NCI-H187 treated with DMSO at 0.1 percent for 48 hours (cell line): ENCODE measurements around the gene MZT2A.
"Not testable (repeated sequence)": the region's sequence is repeated elsewhere in the genome, so short reads cannot be mapped to it uniquely, and the experiment has no call there.

Experiments used
- DNase-seq: peaks from one replicate; lab custom pipeline; 2025; lab: John Stamatoyannopoulos, UW

MZT2A gene

DNA sequence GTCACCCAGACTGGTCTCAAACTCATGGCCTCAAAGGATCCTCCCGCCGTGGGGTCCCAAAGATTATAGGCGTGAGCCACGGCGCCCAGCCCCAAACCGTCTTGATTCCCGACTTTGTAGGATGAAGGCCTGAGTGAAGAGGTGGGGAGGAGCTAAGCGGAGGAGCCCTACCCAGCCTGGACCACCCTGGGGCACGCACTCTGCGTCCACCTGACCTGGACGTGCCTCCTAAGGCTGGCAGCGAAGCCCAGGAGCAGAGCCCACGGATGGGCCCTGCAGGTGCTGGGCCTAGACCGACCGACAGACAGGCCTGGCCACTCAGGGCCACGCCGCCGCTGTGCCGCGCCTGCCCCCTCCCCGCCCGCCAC, 744 bp downstream of the MZT2A start:
- not testable (repeated sequence) for DNase-seq

DNA sequence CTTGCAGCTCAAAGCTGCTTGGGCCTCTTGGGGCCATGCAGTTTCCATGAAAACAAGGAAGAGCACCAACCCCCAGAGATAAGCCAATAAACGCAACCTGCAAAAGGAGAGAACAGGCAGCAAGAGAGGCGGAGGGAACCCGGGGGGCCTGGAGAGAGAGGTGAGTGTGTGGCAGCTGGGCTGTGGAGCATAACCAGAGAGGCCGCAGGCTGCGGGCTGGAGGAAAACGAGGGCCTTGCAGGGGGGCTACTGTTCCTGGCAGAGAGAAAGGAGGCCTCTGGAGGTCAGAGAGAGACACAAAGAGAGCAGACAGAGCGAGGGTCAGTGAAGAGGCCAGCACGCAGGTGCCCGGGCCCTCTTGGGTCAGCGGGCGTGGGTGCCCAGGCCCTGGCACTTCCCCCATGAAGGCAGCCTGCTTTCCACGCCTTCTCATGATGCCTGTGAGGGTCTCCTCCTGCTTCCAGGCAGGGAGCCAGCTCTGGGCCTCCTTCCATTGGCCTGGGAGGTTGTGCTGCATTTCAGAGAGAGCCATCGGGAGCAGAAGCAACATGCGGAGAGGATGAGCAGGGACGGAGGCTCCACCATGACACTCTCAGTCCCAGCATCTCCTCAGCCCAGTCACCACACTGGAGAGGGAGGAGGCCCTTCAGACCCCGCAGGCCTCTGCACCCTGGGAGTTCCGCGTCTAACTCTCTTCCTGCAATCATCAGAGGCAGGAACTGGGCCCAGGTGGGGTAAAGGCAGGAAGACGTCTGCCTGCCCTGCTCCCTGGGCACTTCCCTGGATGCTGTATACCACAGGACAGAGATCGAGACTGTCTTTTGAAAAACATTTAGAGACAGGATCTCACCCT, 1.4 kb downstream of the MZT2A start:
- DNase-seq = not testable (repeated sequence)

DNA sequence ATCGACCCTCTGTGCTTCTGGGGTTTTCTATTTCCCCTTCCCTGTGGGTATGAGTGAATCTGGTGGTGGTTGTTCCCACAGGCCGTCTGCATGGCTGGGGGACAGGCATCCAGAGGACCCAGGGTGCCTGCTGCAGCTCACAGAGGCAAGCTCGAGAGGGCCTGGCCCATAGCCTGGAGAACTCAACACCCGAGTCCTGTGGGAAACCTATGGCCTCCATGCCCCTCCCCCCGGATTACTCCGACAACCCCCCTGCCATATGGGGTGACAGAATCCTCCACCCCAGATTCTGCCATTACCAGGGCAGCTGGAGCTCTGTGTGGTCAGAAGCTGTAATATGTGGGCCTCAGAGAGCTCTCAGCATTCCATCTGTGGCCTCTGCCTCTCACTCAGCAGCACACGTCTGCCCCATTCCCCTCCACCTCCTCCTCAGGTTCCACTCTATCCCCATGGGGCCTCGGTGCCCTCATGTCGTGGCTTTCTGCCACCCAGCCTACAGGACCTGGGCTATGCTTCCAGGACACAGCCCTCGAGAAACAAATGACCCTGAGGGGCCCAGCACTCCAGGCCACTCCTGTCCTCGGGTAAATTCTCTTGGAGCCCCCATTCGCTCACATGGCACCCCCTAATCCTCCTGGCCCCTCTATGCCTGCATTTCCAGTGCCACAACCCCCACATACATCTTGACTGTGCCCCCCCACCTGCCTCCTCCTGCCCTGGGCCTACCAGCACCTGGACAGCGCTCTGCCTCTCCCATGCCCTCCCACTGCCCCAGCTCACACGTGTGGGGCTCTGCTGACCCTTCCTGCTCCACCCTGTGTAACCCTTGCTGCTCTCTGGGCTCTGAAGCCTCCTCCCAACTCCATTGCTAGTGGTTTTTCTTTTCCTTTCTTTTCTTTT, 3.6 kb downstream of the MZT2A start:
- DNase-seq = no peak

DNA sequence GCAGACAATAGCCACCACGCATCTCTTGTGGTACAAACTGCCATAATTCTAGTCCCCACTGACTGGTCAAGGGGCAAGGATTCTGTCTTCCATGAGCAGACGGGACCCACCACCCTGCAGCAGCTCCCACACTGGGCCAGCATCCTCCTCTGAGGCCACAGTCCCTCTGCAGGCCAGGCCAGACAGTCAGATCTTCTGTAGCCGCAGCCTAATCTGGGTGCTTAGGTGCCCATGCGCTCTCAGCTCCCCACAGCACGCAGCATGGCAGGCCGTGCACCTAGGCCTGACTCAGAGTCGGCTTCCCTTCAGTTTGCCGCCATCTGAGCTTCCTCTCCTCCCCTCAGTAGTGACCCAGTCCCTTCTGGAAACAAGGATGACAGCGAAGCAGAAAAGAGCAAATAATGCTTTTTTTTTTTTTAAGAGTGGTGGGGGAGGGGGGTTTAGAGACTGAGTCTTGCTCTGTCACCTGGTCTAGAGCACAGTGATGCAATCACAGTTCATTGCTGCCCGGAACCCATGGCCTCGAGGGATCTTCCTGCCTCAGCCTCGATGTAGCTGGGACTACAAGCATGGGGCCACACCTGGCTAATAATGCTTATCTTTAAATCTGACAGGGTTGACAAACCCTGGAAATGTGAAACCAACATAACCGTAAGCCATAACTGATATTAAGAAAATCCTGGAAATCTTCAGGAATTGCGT, 5.8 kb downstream of the MZT2A start:
- not testable (repeated sequence) for DNase-seq

DNA sequence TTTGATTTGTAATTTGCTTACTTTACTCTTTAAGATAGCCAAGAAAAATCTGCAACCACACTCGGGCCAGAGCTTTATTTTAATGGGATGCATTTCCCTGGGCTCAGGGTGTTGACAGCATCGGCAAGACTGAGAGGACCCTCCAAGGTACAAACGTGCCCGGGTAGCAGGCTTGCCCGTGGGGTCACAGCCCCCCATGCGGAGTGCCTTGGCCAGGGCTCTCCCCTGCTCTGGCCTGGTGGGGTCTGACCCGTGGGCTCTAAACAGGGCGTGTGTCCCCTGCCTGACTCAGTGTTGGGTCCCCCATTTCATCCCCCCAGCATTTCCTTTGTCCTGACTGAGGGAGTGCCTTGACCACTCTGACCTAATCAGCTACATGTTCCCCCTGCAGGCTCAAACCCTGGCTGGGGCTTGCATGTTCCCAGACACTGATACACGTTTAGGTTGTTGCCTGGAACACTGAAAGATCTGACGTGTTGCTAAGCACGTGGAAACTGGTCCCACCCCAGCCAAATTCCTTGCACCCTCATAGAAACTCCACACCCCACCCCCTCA, 7.2 kb downstream of the MZT2A start:
- DNase-seq = not testable (repeated sequence)

DNA sequence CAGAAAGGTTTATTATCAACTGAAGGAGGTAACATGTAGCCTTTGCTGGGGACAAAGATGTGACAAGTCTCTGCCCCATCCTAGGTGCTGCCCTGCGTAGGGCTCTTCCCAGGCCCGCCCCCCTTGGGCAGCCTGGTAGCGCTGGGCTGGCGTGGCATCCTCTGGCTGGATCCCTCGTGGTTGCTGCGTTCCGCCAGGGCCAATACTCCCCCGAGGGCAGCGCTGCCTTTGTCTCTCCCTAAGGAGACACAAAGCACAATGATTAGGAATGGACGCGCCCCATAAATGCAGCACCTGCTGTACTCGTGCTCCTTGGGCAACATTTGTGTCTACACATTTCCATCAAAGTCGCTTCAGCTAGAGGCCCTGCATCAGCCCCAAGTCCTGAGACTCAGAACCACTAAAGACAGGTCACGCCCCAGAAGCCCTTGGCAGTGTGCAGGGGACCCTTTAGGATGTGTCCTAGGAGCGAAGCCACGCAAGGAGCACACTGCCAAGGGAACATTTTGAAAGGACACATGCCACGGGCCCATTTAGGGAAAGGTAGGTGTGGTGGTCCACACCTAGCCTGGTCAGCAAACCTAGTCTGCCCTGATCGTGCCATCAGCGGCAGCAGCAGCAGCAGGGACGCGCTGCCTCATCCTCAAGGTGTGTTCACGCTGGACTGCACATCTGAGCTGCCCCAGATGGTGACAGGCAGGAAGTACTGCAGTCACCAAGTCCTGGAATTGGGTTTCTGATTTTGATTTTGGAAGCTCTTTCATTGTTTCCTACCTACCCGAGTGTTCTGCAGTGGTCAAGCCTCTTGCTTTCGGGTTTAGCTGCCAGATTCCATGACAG, 8.0 kb downstream of the MZT2A start:
- not testable (repeated sequence) for DNase-seq

DNA sequence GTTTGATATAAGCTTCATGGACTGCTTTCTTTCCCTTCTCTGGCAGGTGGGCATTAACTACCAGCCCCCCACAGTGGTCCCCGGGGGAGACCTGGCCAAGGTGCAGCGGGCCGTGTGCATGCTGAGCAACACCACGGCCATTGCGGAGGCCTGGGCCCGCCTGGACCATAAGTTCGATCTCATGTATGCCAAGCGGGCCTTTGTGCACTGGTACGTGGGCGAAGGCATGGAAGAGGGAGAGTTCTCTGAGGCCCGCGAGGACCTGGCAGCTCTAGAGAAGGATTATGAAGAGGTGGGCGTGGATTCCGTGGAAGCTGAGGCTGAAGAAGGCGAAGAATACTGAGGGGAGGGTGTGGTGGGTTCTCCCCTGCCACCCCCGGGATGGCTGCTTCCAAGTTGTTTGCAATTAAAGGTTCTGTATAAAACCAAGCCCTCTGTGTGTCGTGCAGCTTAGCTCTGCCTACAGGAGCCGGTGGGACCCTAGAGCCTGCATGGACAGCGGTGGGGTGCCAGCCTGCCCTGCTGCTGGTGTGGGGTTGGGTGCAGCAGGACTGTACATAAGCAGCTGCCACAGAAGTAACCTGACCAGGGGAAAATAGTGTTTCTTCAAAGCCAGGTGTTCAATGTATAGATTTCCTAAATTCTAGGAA, 9.6 kb downstream of the MZT2A start:
- not testable (repeated sequence) for DNase-seq

DNA sequence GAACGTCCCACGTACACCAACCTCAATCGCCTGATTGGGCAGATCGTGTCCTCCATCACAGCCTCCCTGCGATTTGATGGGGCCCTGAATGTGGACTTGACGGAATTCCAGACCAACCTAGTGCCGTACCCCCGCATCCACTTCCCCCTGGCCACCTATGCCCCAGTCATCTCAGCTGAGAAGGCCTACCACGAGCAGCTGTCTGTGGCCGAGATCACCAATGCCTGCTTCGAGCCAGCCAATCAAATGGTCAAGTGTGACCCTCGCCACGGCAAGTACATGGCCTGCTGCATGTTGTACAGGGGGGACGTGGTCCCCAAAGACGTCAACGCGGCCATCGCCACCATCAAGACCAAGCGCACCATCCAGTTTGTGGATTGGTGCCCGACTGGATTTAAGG, 11.8 kb downstream of the MZT2A start:
- not testable (repeated sequence) for DNase-seq

DNA sequence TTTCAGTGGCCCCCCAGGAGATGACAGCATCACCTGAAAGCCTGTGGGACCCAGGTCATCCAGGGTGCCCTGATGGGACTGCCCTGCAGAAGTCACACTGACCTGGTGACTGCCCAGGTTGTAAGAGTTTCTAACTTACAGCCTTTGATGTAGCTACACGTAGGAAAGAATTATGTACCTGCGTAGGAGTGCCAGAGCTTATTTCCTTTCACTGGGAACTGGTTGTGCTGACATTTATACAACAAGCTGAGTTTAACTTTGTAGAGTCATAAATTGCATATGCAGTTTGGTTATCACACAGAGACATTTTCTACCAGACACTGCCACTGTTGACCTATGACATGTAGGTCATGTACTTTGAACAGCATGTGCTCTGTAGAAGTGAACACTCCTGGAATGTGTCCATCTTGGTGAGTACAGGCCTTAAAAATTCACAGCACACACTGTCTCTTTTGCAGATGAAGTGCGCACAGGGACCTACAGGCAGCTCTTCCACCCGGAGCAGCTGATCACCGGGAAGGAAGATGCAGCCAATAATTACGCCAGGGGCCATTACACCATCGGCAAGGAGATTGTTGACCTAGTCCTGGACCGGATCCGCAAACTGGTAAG, 13.2 kb downstream of the MZT2A start:
- DNase-seq = not testable (repeated sequence)

DNA sequence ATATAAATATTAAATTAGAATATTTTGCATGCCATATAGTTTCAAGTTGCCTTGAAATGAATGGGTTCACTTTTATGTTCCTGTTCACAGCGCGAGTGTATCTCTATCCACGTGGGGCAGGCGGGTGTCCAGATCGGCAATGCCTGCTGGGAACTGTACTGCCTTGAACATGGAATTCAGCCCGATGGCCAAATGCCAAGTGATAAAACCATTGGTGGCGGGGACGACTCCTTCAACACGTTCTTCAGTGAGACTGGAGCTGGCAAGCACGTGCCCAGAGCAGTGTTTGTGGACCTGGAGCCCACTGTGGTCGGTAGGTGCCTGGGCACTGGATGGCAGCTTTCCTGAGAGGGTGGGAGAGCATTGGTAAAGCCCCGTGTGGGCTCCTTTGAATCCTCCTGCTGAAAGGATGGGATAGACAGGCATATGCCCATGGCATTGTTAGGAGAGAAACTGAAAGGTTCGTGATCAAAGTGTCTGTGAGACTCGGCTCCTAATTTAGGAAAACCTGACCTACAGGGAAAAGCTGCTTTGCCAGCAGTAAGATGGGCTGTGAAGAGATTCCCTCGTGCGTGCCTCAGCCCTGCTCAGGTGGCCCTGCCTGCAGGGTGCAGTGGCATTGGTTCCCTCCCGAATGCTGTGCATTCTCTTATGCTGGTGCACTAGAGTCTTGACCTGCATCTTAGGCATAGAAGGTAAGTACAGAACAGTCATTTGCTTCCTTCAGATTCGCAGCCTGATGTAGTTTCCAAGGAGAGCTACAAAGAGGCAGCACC, 13.9 kb downstream of the MZT2A start:
- not testable (repeated sequence) for DNase-seq

DNA sequence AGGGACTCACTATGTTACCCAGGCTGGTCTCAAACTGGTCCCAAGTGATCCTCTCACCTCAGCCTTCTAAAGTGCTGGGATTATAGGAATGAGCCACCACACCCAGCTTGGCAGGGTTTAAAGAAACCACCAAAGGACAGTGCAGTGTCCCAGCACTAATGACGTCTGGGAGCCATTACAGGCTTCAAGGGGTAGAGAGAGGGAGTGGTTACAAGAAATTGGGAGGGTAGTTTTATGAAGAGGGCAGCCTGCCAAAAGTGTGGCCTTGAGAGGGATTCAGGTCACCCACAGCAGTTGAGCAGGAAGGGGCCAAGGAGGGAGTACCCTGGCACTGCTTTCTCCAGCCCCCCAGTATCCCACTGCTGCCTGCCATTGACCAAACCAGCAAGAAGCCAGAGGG, 15.0 kb downstream of the MZT2A start:
- not testable (repeated sequence) for DNase-seq

DNA sequence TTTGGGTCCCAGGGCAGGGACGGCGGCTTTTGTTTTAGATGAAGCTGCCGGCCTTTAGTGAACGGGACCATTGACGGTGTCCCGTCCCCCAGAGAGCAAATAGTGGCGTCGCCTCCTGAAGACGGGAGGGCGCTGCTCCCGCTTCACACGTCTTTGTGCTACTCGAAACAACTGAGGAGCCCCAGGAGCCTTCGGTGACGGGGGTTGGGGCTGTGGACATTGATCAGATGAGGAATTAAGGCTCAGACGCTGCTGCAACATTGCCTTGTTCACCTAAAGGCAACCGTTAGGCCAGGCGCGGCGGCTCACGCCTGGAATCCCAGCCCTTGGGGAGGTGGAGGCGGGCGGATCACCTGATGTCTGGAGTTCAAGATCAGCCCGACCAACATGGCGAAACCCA, 15.8 kb downstream of the MZT2A start:
- not testable (repeated sequence) for DNase-seq

DNA sequence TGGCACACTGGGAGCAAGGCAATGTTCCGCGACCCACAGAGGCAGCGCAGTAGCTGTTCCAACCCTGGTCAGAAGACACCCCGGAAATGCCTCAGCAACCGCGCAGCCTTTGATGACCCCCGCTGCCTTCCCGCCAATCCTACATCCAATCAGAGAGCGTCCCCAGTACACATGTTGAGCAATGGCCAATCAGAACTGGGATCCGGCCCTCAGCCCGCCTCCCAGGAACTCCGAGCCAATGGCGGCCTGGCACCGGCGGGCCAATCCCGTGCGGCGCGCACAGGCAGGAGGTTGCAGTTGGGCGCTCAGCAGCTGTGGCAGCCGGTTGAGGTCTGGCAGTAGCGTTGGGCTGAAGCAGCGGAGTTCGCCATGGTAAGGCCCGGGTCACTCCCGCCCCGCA, 16.4 kb downstream of the MZT2A start, which contains the start of gene TUBA3D:
TUBA3D (plus strand) TSS at position 289 of the 400 bp plus-strand sequence; CDS start at position 370, 81 bp downstream.
- DNase-seq = no peak

DNA sequence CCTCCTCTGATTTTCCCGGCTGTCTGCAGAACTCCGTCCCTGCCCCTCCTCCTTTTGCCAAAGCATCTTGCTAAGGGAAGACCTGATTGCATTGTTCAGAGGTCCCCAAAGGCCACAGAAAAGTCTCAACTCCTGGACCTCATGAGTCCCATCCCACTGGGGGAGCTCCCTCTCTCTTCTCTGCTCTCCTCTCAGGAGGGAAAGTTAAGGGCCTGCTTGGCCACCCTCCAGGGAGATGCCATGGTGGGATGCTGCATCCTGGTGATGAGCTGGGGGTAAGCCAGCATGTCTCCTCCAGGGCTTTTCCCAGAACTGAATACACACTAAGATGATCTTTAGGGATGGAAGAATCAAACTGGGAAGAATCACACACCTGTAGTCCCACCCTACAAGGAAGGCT, 18.9 kb downstream of the MZT2A start:
- DNase-seq = not testable (repeated sequence)

DNA sequence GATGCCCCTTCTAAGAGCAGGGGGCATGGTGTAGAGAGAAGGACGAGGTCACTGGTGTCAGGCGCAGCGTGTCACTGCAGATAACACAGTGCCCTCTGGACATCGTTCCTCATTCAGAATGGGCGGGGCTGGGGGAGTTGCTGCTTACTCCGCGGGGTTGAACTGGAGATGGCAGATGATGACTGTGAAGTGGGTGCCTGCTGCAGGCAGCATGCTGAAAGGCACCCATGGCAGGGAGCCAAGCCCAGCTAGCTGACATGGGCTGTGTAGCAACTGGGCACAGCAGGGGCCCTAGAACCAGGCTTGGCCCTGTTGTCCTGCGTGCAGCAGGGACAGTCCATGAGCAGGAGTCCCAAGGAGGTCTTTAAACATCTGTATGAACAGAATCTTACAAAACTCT, 20.6 kb downstream of the MZT2A start:
- DNase-seq = not testable (repeated sequence)

DNA sequence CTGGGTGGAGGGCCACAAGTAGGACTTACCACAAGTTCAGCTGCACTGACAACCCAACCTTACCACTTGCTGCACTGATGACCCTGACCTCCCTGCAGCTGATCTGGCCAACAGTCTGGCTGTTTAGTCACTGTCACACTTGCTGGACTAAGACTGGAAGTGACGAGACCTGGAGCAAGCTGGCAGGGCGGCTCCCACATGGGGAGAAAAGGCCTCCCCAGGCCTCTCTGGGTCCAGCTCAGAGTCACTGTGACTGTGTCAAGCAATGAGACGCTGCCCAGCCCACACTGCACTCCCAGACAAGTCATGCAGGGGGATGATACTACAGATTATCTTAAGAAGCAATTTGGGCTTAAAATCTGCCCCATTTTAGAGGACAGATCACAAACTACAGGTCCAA, 21.3 kb downstream of the MZT2A start:
- DNase-seq = not testable (repeated sequence)

DNA sequence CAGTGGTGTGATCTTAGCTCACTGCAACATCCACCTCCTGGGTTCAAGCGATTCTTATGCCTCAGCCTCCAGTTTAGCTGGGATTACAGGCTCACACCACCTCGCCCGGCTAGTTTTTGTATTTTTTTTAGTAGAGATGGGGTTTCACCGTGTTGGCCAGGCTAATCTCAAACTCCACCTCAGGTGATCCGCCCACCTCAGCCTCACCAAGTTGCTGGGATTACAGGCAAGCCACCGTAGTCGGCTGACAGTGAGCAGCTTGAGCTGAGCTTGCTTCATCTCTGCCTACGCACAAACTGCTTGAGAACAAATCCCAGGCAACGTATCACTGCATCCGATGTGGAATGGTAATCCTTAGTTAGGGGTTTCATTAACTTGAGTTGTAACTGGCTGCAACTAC, 24.5 kb downstream of the MZT2A start:
- DNase-seq = not testable (repeated sequence)

DNA sequence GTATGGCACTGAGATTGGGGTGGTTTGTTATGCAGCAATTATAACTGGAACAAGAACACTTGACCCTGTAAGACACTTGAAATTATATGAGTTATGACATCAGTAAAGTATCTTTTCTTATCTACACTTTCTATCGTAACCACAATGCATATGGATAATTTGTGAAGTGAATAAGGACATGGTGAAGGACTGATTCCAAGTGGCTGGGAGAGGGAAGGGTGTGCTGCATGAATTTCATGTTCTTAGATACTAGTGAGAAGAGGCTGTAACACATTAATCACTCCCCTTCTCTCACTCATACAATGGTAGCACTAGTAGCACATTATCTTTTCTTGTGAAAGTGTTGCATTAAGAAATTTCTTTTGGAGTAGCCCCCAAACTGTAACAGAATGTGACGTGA, 37.3 kb downstream of the MZT2A start:
- DNase-seq = not testable (repeated sequence)
